CD14-positive monocyte (primary cell): Measurements from ENCODE around the gene BET1L. TPM values are rescaled to one million over a fixed set of nuclear protein-coding genes. Genes with fewer than 3 reads are reported as not detected.

Experiments used
- DNase-seq, 3 donors: peaks; one replicate each; pipeline ENCODE4 v3.0.0-alpha.2; 2011 to 2022
- H2AFZ ChIP-seq: 2 replicates; pipeline ENCODE4 v1.6.0; 2012; ENCODE audit warnings: mild to moderate bottlenecking, low read depth, low read length, inconsistent platforms; ENCODE audit not compliant: insufficient read depth, poor library complexity, severe bottlenecking
- H3K27ac ChIP-seq, 2 donors: 1 replicate in 1 of 2; 2 replicates in 1 of 2; pipeline ENCODE4 v1.5.1; 2012 to 2013; ENCODE audit warnings: low read length in 2 of 2, control low read depth in 1 of 2, inconsistent platforms in 1 of 2, low read depth in 1 of 2, mild to moderate bottlenecking in 1 of 2
- H3K27me3 ChIP-seq, 2 donors: one replicate each; pipeline versions ENCODE4 v1.6.0 to v1.6.1; 2011 to 2013; ENCODE audit warnings: low read length in 2 of 2; ENCODE audit not compliant: control insufficient read depth in 2 of 2, insufficient read depth in 2 of 2
- H3K36me3 ChIP-seq, 2 donors: replicated peaks in 1 of 2; 1 replicate in 1 of 2; 2 replicates in 1 of 2; pipeline versions ENCODE4 v1.5.1 to v1.6.1; 2012 to 2013; ENCODE audit warnings: low read length in 2 of 2, control low read depth in 1 of 2, inconsistent platforms in 1 of 2, mild to moderate bottlenecking in 1 of 2; ENCODE audit not compliant: insufficient read depth in 2 of 2, control insufficient read depth in 1 of 2
- H3K4me1 ChIP-seq, 2 donors: 1 replicate in 1 of 2; 2 replicates in 1 of 2; pipeline versions ENCODE4 v1.5.1 to v1.6.1; 2012 to 2013; ENCODE audit warnings: low read length in 2 of 2, control low read depth in 1 of 2, inconsistent platforms in 1 of 2, mild to moderate bottlenecking in 1 of 2, moderate library complexity in 1 of 2; ENCODE audit not compliant: insufficient read depth in 2 of 2, control insufficient read depth in 1 of 2
- H3K4me2 ChIP-seq: replicated peaks from 2 replicates; pipeline ENCODE3; 2012; ENCODE audit warnings: low read length, moderate library complexity, mild to moderate bottlenecking; ENCODE audit not compliant: poor library complexity, severe bottlenecking; ENCODE audit errors: extremely low read depth
- H3K4me3 ChIP-seq, 3 experiments: fragments of 200-600 bp in 1 of 3; sonication (generic) in 1 of 3; replicated peaks in 1 of 3; 1 replicate in 2 of 3; 2 replicates in 1 of 3; pipeline ENCODE4 v1.5.1; 2011 to 2013; ENCODE audit warnings: low read length in 3 of 3, mild to moderate bottlenecking in 3 of 3, control low read depth in 2 of 3, low read depth in 2 of 3, inconsistent platforms in 1 of 3, moderate library complexity in 1 of 3
- H3K79me2 ChIP-seq: 2 replicates; pipeline ENCODE4 v1.6.0; 2012; ENCODE audit warnings: mild to moderate bottlenecking, control low read depth, inconsistent platforms, low read length, moderate library complexity; ENCODE audit not compliant: insufficient read depth
- H3K9ac ChIP-seq: 2 replicates; pipeline ENCODE4 v1.6.0; 2017; ENCODE audit warnings: low read length, mild to moderate bottlenecking; ENCODE audit not compliant: insufficient read depth, poor library complexity, severe bottlenecking
- H3K9me3 ChIP-seq, 2 donors: replicated peaks in 1 of 2; 1 replicate in 1 of 2; 2 replicates in 1 of 2; pipeline versions ENCODE4 v1.5.1 to v1.6.1; 2012 to 2013; ENCODE audit warnings: low read length in 2 of 2, control low read depth in 1 of 2; ENCODE audit not compliant: control insufficient read depth in 1 of 2, insufficient read depth in 1 of 2
- H4K20me1 ChIP-seq: 2 replicates; pipeline ENCODE4 v1.6.0; 2012; ENCODE audit warnings: mild to moderate bottlenecking, low read length, control low read depth, moderate library complexity; ENCODE audit not compliant: insufficient read depth
- H3K27ac Mint-ChIP-seq, 7 donors: one replicate each; pipeline ENCODE4 v1.8.0; 2020; ENCODE audit warnings: mild to moderate bottlenecking in 7 of 7, mixed read lengths in 7 of 7, moderate library complexity in 6 of 7, inconsistent platforms in 2 of 7
- H3K27me3 Mint-ChIP-seq, 3 donors: one replicate each; pipeline ENCODE4 v1.8.0; 2021 to 2022; ENCODE audit warnings: low read depth in 3 of 3, mild to moderate bottlenecking in 3 of 3, mixed read lengths in 3 of 3, moderate library complexity in 3 of 3, inconsistent platforms in 1 of 3
- H3K36me3 Mint-ChIP-seq, 2 donors: one replicate each; pipeline ENCODE4 v1.8.0; 2020; ENCODE audit warnings: mixed read lengths in 2 of 2, inconsistent platforms in 1 of 2, mild to moderate bottlenecking in 1 of 2
- H3K4me1 Mint-ChIP-seq: one replicate; pipeline ENCODE4 v1.8.0; 2020; ENCODE audit warnings: mild to moderate bottlenecking, mixed read lengths
- H3K4me3 Mint-ChIP-seq, 2 donors: one replicate each; pipeline ENCODE4 v1.8.0; 2020; ENCODE audit warnings: mild to moderate bottlenecking in 2 of 2, mixed read lengths in 2 of 2, moderate library complexity in 1 of 2
- H3K9me3 Mint-ChIP-seq, 7 donors: one replicate each; pipeline ENCODE4 v1.8.0; 2020 to 2022; ENCODE audit warnings: mixed read lengths in 7 of 7, mild to moderate bottlenecking in 6 of 7, moderate library complexity in 6 of 7, inconsistent platforms in 2 of 7
- CTCF ChIP-seq: fragments of 200-600 bp; IDR thresholded peaks from one replicate; pipeline ENCODE4 v1.8.0; 2022; ENCODE audit warnings: antibody characterized with exemption, mild to moderate bottlenecking
- WGBS: methylation state at CpG from one replicate; pipeline ENCODE4 v1.1.5; 2013; ENCODE audit warnings: missing lambda C conversion rate; ENCODE audit not compliant: insufficient coverage; 5-methylcytosine and 5-hydroxymethylcytosine counted together
- intact Hi-C, 2 donors: fragments of 100-400 bp; cut with micrococcal nuclease; formaldehyde crosslinking; loops; one replicate each; pipeline versions ENCODE4 v1.15.0 to v1.15.1; 2023
- polyA plus RNA-seq, 3 donors: library from polyadenylated mRNA; depleted of rRNA in 1 of 3; unstranded in 2 of 3; stranded (reverse) in 1 of 3; fragments of 300-500 nt in 2 of 3; fragments of >200 nt in 1 of 3; fragmentation: Illumina TruSeq in 2 of 3; gene quantifications; 1 replicate in 2 of 3; 2 replicates in 1 of 3; pipeline ENCODE4 v1.2.3, GENCODE V29; 2012 to 2021

BET1L gene
- polyA plus RNA-seq, 3 donors, result 9.5 to 37.3 (median 29.3) TPM

DNA sequence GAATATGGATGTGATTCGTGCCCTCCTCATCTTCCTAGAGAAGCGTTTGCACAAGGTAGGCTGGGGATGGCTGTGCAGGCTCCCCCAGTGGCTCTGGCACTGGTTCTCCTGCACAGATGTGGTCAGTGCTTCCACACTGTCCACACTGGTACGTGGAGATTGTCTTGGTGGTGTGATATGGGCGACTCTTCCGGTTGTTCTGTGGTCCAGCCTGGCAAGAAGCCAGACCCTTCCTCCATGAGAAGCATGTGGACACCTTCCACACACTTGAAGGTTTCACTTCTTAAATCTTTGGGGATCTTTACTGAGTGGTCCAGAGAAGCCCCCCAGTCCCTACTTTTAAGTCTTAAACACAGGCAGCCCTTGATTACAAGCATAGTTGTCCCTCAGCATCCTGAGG, 4.1 kb upstream of the BET1L start:
- Histone ChIP-seq H3K9ac (no peak overlapping the region), H3K4me2 (no peak overlapping the region), H3K9me3 (no peaks in the 10 kb centered on the region), H3K36me3 (peaks cover 63 to 68% of the 10 kb centered on the region in 2 donors), H3K27ac (peak overlapping the region in 1 of 2 donors; percentile 100), H3K4me3 (no peak overlapping the region), H3K79me2 (peaks cover 39% of the 10 kb centered on the region), H2AFZ (no peak overlapping the region), H3K27me3 (no peaks in the 10 kb centered on the region), H4K20me1 (peaks cover 56% of the 10 kb centered on the region), H3K4me1 (peaks cover 22 to 34% of the 10 kb centered on the region in 2 donors)
- peak overlapping the region in 1 of 2 donors; percentile 20 for H3K4me3 Mint-ChIP-seq
- no peak for TF ChIP-seq CTCF
- peaks cover 56 to 70% of the 10 kb centered on the region in 2 donors for H3K36me3 Mint-ChIP-seq
- no peaks in the 10 kb centered on the region for H3K9me3 Mint-ChIP-seq
- intact Hi-C loops, result no loop called here
- H3K27me3 Mint-ChIP-seq, result peaks cover 0 to 6% (median 2%) of the 10 kb centered on the region in 3 donors
- H3K4me1 Mint-ChIP-seq, result peaks cover 29% of the 10 kb centered on the region
- WGBS, result 100% methylated on average over 2 of the region's 5 CpGs
- peak overlapping the region in 4 of 7 donors; percentile 7 to 72 (median 30) for H3K27ac Mint-ChIP-seq
- no peak for DNase-seq

DNA sequence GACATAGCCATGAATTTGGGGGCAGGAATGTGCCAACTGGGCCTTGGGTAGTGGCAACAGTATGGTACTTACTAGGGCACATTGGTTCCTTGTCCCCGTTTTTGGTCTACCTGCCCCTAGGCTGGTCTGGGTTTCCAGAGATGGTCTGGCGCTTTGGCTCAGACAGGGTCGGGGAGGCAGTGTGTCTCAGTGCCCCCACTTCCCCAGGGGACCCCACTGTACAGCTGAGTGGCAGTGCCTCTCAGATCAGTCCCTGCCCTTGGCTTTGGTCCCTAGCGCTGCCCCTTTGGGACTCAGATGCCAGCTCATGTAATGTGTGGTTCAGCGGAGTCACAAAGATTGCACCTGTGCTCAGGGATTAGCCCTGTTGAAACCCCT, 3.6 kb upstream of the BET1L start:
- Mint-ChIP-seq H3K27ac (peak overlapping the region in 4 of 7 donors; percentile 7 to 72 (median 54)), H3K4me1 (peaks cover 34% of the 10 kb centered on the region), H3K9me3 (no peaks in the 10 kb centered on the region), H3K4me3 (no peak overlapping the region), H3K27me3 (peaks cover 0 to 6% (median 2%) of the 10 kb centered on the region in 3 donors), H3K36me3 (peaks cover 51 to 67% of the 10 kb centered on the region in 2 donors)
- peaks cover 44% of the 10 kb centered on the region for H3K79me2 ChIP-seq
- no peak for TF ChIP-seq CTCF
- no peaks in the 10 kb centered on the region for H3K9me3 ChIP-seq
- peak overlapping the region in 1 of 2 donors; percentile 100 for H3K27ac ChIP-seq
- H3K36me3 ChIP-seq, result peaks cover 58 to 66% of the 10 kb centered on the region in 2 donors
- H3K4me1 ChIP-seq, result peaks cover 27 to 39% of the 10 kb centered on the region in 2 donors
- intact Hi-C loops, result no loop called here
- no peak overlapping the region for H3K4me3 ChIP-seq
- no peaks in the 10 kb centered on the region for H3K27me3 ChIP-seq
- H4K20me1 ChIP-seq, result peaks cover 58% of the 10 kb centered on the region
- WGBS, result 93% methylated on average over 5 of the region's 5 CpGs
- no peak overlapping the region for H3K4me2 ChIP-seq
- DNase-seq, result no peak
- H3K9ac ChIP-seq, result no peak overlapping the region
- no peak overlapping the region for H2AFZ ChIP-seq
